Measurements from ENCODE around the gene PACRGL. TPM values are rescaled to one million over a fixed set of nuclear protein-coding genes. Genes with fewer than 3 reads are reported as not detected.
"Not testable (repeated sequence)": the region's sequence is repeated elsewhere in the genome, so short reads cannot be mapped to it uniquely, and the experiment has no call there.

Gene PACRGL
- total and polyA plus RNA-seq, 7 donors = 5.2 to 20.2 (median 7.6) TPM

DNA sequence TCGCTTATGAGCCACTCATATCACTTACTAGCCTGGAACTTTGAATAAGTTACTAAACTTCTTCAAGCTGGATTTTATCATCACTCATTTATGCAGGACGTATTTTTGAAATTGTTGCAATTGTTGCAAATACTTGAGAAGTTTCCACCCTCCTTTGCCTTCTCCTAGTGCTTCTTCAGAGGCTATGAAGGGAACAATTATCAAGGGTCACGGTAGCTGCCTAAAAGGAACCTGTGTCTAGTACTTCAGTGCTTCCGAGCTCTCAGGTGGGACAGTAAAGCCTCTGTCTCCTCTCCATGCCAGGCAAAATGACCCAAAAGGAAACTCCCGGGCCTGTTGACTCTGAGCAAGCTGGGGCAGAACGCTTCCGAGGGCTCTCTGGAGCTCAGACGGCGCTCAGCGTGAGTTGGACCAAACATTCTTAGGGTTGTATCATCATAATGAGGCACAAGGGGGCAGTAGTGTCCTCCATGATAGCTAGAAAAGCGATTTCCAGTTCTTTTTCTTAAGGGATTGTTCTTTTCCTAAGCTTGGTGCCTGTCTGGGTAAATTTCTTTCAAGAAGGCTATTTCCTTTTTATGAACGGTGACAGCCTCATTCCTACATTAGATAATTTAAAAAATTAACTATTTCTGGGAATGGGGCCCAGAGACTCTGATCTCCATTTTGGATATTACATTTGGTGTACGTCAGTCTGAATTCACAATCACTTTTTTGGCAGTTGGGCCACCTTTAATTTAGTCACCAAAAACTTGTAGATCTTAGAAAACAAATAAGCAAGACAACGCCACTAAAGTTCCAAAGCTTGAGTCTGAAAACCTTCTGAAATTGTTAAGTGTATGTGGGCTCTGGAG, 73.1 kb downstream of the PACRGL start:
- ATAC-seq = no peak
- intact Hi-C loops (cut with DNase I) = loop anchor here in 1 of 2 donors (10.0 kb wide), 1 partner anchor 991 kb away; no protein-coding TSS in a partner anchor
- 26 to 34% (median 28%) methylated on average over 14 of the region's 14 CpGs for WGBS, 3 donors
- no peaks in the 10 kb centered on the region for H3K36me3 ChIP-seq (ENCODE audit: insufficient read depth in 1 of 2, low read depth in 1 of 2)
- TF ChIP-seq, protein P1, sequence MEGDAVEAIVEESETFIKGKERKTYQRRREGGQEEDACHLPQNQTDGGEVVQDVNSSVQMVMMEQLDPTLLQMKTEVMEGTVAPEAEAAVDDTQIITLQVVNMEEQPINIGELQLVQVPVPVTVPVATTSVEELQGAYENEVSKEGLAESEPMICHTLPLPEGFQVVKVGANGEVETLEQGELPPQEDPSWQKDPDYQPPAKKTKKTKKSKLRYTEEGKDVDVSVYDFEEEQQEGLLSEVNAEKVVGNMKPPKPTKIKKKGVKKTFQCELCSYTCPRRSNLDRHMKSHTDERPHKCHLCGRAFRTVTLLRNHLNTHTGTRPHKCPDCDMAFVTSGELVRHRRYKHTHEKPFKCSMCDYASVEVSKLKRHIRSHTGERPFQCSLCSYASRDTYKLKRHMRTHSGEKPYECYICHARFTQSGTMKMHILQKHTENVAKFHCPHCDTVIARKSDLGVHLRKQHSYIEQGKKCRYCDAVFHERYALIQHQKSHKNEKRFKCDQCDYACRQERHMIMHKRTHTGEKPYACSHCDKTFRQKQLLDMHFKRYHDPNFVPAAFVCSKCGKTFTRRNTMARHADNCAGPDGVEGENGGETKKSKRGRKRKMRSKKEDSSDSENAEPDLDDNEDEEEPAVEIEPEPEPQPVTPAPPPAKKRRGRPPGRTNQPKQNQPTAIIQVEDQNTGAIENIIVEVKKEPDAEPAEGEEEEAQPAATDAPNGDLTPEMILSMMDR (IDR thresholded peaks at IDR 0.05) = peak; percentile 35
- DNase-seq = peak in 1 of 2 donors; percentile 12
- no peak overlapping the region for H3K27ac ChIP-seq
- H3K4me3 ChIP-seq = no peak overlapping the region
- no peaks in the 10 kb centered on the region for H3K9me3 ChIP-seq
- H3K27me3 ChIP-seq (ENCODE audit: insufficient read depth in 3 of 3, low read length in 2 of 3) = no peaks in the 10 kb centered on the region
- no peaks in the 10 kb centered on the region for H3K4me1 ChIP-seq

DNA sequence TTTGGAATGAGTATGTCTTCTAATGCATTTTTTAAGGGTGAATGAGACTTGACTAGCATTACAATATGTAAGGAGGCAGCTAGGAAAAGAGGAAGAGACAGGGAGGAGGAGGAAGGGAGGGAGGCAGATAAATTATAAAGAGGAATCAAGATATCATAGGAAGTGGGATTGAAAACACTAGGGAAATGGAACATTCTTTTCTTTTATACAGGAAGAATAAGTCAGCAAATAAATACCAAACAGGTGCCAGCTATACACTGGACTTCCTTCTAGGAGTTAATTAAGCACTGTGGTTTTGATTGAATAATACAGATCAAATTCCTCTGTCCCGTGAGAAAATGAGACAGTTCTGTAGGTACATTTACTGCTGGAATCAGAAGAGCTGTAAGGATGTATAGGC, 78.6 kb downstream of the PACRGL start:
- DNase-seq (no peak), ATAC-seq (no peak)
- Histone ChIP-seq H3K4me3 (no peak overlapping the region), H3K4me1 (no peaks in the 10 kb centered on the region), H3K9me3 (peaks cover 3% of the 10 kb centered on the region), H3K36me3 (ENCODE audit: insufficient read depth in 1 of 2, low read depth in 1 of 2) (no peaks in the 10 kb centered on the region), H3K27me3 (ENCODE audit: insufficient read depth in 3 of 3, low read length in 2 of 3) (no peaks in the 10 kb centered on the region), H3K27ac (no peak overlapping the region)
- intact Hi-C loops (cut with DNase I) = loop anchor here in 1 of 2 donors (10.0 kb wide), 1 partner anchor 986 kb away; no protein-coding TSS in a partner anchor
- TF ChIP-seq, protein P1 (IDR thresholded peaks at IDR 0.05) = no peak
- 51 to 73% (median 56%) methylated on average over 1 of the region's 1 CpG for WGBS, 3 donors

DNA sequence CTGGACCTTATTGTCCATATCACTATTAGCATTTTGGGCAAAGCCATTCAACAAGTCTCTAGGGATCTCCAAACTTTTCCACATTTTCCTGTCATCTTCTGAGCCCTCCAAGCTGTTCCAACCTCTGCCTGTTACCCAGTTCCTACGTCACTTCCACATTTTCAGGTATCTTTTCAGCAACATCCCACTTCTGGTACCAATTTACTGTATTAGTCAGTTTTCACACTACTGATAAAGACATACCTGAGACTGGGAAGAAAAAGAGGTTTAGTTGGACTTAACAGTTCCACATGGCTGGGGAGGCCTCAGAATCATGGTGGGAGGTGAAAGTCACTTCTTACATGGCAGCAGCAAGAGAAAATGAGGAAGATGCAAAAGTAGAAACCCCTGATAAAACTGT, 82.9 kb downstream of the PACRGL start:
- H3K9me3 ChIP-seq; ATAC-seq; H3K4me3 ChIP-seq; H3K4me1 ChIP-seq; H3K27ac ChIP-seq; intact Hi-C loops (cut with DNase I); DNase-seq; H3K27me3 ChIP-seq (ENCODE audit: insufficient read depth in 3 of 3, low read length in 2 of 3); H3K36me3 ChIP-seq (ENCODE audit: insufficient read depth in 1 of 2, low read depth in 1 of 2): not testable (repeated sequence)
- WGBS, 3 donors = 89 to 96% (median 93%) methylated on average over 1 of the region's 1 CpG

DNA sequence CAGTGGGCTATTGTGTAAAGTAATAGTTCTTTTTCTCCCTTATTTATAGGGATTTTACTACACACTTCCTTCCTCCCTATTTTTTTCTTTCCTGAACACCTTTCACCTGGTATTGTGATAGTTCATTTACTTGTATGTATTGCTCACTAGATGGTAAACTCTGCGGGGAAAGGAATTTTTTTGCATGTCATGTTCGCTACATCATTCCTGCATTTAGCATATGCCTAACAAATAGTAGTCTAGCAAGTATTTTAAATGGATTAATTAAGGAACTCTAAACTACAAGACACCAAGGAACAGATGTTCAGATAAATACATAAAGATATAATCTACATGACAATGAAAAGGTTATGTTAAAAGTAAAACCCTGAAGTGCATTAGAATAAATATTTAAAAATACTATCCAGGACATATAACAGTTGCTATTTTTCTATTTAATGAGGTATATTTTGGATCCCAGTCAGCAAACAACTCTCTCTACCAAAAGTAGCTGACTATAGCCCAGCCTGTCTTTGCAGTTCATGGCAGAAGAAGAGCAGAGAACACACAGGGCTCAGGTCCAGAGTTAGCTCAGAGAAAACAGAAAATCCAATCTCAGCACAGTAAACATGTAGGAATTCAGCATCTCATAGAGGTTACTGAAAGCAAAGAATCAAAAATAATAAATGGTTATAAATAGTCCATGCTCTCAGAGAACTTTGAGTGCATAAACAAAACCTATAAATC, 87.8 kb downstream of the PACRGL start:
- Histone ChIP-seq H3K27me3 (ENCODE audit: insufficient read depth in 3 of 3, low read length in 2 of 3) (no peaks in the 10 kb centered on the region), H3K27ac (no peak overlapping the region), H3K4me3 (no peak overlapping the region), H3K36me3 (ENCODE audit: insufficient read depth in 1 of 2, low read depth in 1 of 2) (no peaks in the 10 kb centered on the region), H3K9me3 (no peaks in the 10 kb centered on the region), H3K4me1 (no peaks in the 10 kb centered on the region)
- intact Hi-C loops (cut with DNase I) = no loop called here
- no peak for DNase-seq
- TF ChIP-seq, protein P1 (IDR thresholded peaks at IDR 0.05) = no peak
- WGBS, 3 donors = 84 to 86% (median 86%) methylated on average over 2 of the region's 2 CpGs
- no peak for ATAC-seq

All from psoas muscle (tissue), 8 donors.